ENCODE results near the gene LMO7.

GRCh38 chr13:75610466-75610865 is 25.7 kb upstream of the LMO7 start:
- TF ChIP-seq CTCF (IDR thresholded peaks at IDR 0.05; ENCODE audit: poor library complexity): no peak
- no peak for TF ChIP-seq EZH2phosphoT487 (IDR thresholded peaks at IDR 0.05; ENCODE audit: low read depth, severe bottlenecking, unreplicated experiment)
- no peak for TF ChIP-seq EZH2 (IDR thresholded peaks at IDR 0.05; ENCODE audit: borderline replicate concordance)
